OCI-LY1 (cell line): Measurements from ENCODE around the gene MTM1.

Source experiments
- H2AFZ ChIP-seq: fragments of 200-600 bp; sonication (generic), shearing (Covaris generic); 2 replicates; pipeline ENCODE4 v1.6.0; 2014; ENCODE audit warnings: antibody characterized with exemption, mild to moderate bottlenecking, low read length
- H3F3A ChIP-seq: fragments of 200-600 bp; sonication (generic), shearing (Covaris generic); 2 replicates; pipeline ENCODE4 v1.6.0; 2014; ENCODE audit warnings: mild to moderate bottlenecking, antibody characterized with exemption, low read length, moderate library complexity; ENCODE audit not compliant: insufficient read depth
- H3K27ac ChIP-seq: fragments of 200-600 bp; sonication (generic); 2 replicates; pipeline ENCODE4 v1.5.1; 2014; ENCODE audit warnings: low read length, mixed run types, mild to moderate bottlenecking, low read depth; ENCODE audit not compliant: poor library complexity, severe bottlenecking
- H3K27me3 ChIP-seq: fragments of 200-600 bp; sonication (generic); 2 replicates; pipeline ENCODE4 v1.6.0; 2014; ENCODE audit warnings: antibody characterized with exemption, mild to moderate bottlenecking, low read length, moderate library complexity; ENCODE audit not compliant: insufficient read depth
- H3K36me3 ChIP-seq: fragments of 200-600 bp; sonication (generic); 2 replicates; pipeline ENCODE4 v1.6.1; 2014; ENCODE audit warnings: mild to moderate bottlenecking, antibody characterized with exemption, low read length, moderate library complexity, mixed read lengths; ENCODE audit not compliant: insufficient read depth
- H3K4me1 ChIP-seq: fragments of 200-600 bp; sonication (generic); 2 replicates; pipeline ENCODE4 v1.5.1; 2014; ENCODE audit warnings: mild to moderate bottlenecking, low read length, moderate library complexity; ENCODE audit not compliant: insufficient read depth, severe bottlenecking
- H3K4me2 ChIP-seq: fragments of 200-600 bp; sonication (generic), shearing (Covaris generic); 2 replicates; pipeline ENCODE4 v1.6.1; 2014; ENCODE audit warnings: low read length
- H3K4me3 ChIP-seq: fragments of 200-600 bp; sonication (generic); 2 replicates; pipeline ENCODE4 v1.5.1; 2014; ENCODE audit warnings: low read length, low read depth, mild to moderate bottlenecking, mixed read lengths; ENCODE audit not compliant: poor library complexity, severe bottlenecking
- H3K79me2 ChIP-seq: fragments of 200-600 bp; shearing (Covaris generic); 2 replicates; pipeline ENCODE4 v1.6.1; 2016; ENCODE audit warnings: mixed run types, low read length, mixed read lengths; ENCODE audit not compliant: insufficient read depth
- H3K9ac ChIP-seq: fragments of 200-600 bp; sonication (generic), shearing (Covaris generic); 2 replicates; pipeline ENCODE4 v1.6.1; 2014; ENCODE audit warnings: mild to moderate bottlenecking, low read length, mixed read lengths
- H3K9me2 ChIP-seq: fragments of 200-600 bp; sonication (generic), shearing (Covaris generic); 2 replicates; pipeline ENCODE4 v1.6.1; 2014; ENCODE audit warnings: low read depth, mild to moderate bottlenecking, low read length, mixed read lengths
- H3K9me3 ChIP-seq: fragments of 200-600 bp; shearing (Covaris generic); 2 replicates; pipeline ENCODE4 v1.6.1; 2014; ENCODE audit warnings: low read length, mixed read lengths
- H4K20me1 ChIP-seq: fragments of 200-600 bp; sonication (generic), shearing (Covaris generic); 2 replicates; pipeline ENCODE4 v1.6.0; 2016; ENCODE audit warnings: mild to moderate bottlenecking, low read length; ENCODE audit not compliant: insufficient read depth
- CTCF ChIP-seq: fragments of 200-600 bp; sonication (generic), shearing (Covaris generic); IDR thresholded peaks from 2 replicates; pipeline ENCODE4 v1.5.1; 2017; ENCODE audit warnings: mild to moderate bottlenecking, antibody characterized with exemption, low read length, moderate library complexity, mixed read lengths
- EZH2 ChIP-seq: fragments of 200-600 bp; sonication (generic), shearing (Covaris generic); IDR thresholded peaks from 2 replicates; pipeline ENCODE4 v1.8.0; 2017; ENCODE audit warnings: borderline replicate concordance, mixed run types, mild to moderate bottlenecking, antibody characterized with exemption, low read length, moderate library complexity, mixed read lengths

The MTM1 gene

DNA sequence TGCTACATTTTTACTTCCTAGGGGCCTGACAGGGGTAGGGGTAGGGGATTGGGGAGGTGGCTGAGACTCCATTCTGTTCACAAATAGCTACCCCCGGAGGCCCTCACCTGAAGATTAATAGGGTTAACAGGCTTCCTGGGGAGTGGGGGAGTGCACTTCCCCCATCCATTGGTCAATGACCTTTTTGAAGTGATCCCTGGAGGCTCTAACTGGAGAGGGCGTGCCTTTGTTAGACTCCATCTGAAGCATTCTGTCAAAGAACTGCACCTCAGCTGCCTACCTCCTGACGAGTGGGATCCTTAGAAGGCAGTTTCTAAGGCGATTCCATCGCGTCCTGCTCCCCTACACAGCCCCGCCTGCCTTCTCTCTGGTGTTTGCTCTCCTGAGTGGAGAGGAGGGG, 10.0 kb upstream of the MTM1 start:
- no peaks in the 10 kb centered on the region for H3K27me3 ChIP-seq
- no peaks in the 10 kb centered on the region for H4K20me1 ChIP-seq
- no peak overlapping the region for H3K4me3 ChIP-seq
- no peaks in the 10 kb centered on the region for H3K79me2 ChIP-seq
- H3F3A ChIP-seq, result no peaks in the 10 kb centered on the region
- H3K9ac ChIP-seq, result no peak overlapping the region
- no peaks in the 10 kb centered on the region for H3K9me3 ChIP-seq
- TF ChIP-seq EZH2 (no peak), CTCF (no peak)
- no peaks in the 10 kb centered on the region for H3K9me2 ChIP-seq
- H3K4me2 ChIP-seq, result no peak overlapping the region
- no peak overlapping the region for H3K27ac ChIP-seq
- no peaks in the 10 kb centered on the region for H3K4me1 ChIP-seq
- H3K36me3 ChIP-seq, result no peaks in the 10 kb centered on the region
- no peak overlapping the region for H2AFZ ChIP-seq

DNA sequence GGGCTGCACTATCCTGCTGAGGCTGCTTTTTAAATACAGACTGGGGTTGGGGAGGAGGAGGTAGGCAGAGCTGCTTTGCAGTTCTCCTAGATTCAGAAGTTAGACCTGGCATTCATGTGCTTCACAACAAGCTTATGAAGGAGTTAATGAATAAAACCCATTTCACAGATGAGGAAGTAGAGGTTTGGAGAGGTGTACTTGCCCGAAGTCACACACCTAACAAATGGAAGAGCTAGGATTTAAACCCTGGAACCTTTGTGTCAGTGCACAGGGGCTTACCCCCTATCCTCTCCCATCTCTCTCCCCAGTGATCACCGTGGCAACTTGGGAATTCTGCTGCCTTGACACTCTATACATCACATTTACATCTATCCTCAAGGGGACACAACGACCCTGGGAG, 3.6 kb upstream of the MTM1 start:
- Histone ChIP-seq H2AFZ (no peak overlapping the region), H3K9me3 (no peaks in the 10 kb centered on the region), H3K27ac (no peak overlapping the region), H3K4me1 (peaks cover 10% of the 10 kb centered on the region), H3K36me3 (no peaks in the 10 kb centered on the region), H4K20me1 (no peaks in the 10 kb centered on the region), H3K9me2 (no peaks in the 10 kb centered on the region), H3K4me3 (no peak overlapping the region), H3F3A (no peaks in the 10 kb centered on the region), H3K27me3 (no peaks in the 10 kb centered on the region), H3K79me2 (no peaks in the 10 kb centered on the region), H3K4me2 (no peak overlapping the region), H3K9ac (no peak overlapping the region)
- TF ChIP-seq CTCF, result no peak
- no peak for TF ChIP-seq EZH2

- no peak overlapping the region for H3K4me3 ChIP-seq
- no peaks in the 10 kb centered on the region for H3K36me3 ChIP-seq
- no peaks in the 10 kb centered on the region for H3K9me2 ChIP-seq
- TF ChIP-seq CTCF (no peak), EZH2 (no peak)
- peaks cover 10% of the 10 kb centered on the region for H3K4me1 ChIP-seq
- no peaks in the 10 kb centered on the region for H4K20me1 ChIP-seq
- no peaks in the 10 kb centered on the region for H3K9me3 ChIP-seq
- no peaks in the 10 kb centered on the region for H3F3A ChIP-seq
- H3K4me2 ChIP-seq, result no peak overlapping the region
- no peak overlapping the region for H3K27ac ChIP-seq
- no peaks in the 10 kb centered on the region for H3K79me2 ChIP-seq
- H3K27me3 ChIP-seq, result no peaks in the 10 kb centered on the region
- H2AFZ ChIP-seq, result no peak overlapping the region
- no peak overlapping the region for H3K9ac ChIP-seq
Measured at GRCh38 chrX:150565551-150565950, 2.9 kb upstream of the MTM1 start.
